RWPE2 (cell line): Measurements from ENCODE around the gene CLK1.
"Not testable (repeated sequence)": the region's sequence is repeated elsewhere in the genome, so short reads cannot be mapped to it uniquely, and the experiment has no call there.

Experiments used
- ATAC-seq: fragments of 200-7000 bp; cut with Tn5 transposase; 3 replicates; pipeline ENCODE4 v1.9.1; 2021; ENCODE audit warnings: low read depth
- DNase-seq: peaks from one replicate; pipeline ENCODE4 v3.0.0-alpha.2; 2020; ENCODE audit warnings: low spot score
- H3K27ac ChIP-seq: fragments of 450-650 bp; 2 replicates; pipeline ENCODE4 v1.5.1; 2017; ENCODE audit warnings: mild to moderate bottlenecking; ENCODE audit not compliant: poor library complexity, severe bottlenecking
- H3K27me3 ChIP-seq: fragments of 250-450 bp; sonication (Bioruptor Pico); 2 replicates; pipeline ENCODE4 v1.5.1; 2021; ENCODE audit warnings: mild to moderate bottlenecking, moderate library complexity; ENCODE audit not compliant: insufficient read depth, poor library complexity, severe bottlenecking
- H3K36me3 ChIP-seq: fragments of 250-450 bp; sonication (Bioruptor Pico); 2 replicates; pipeline ENCODE4 v1.5.1; 2020; ENCODE audit warnings: low read depth, mild to moderate bottlenecking, moderate library complexity
- H3K4me1 ChIP-seq: fragments of 250-450 bp; sonication (Bioruptor Pico); 2 replicates; pipeline ENCODE4 v1.5.1; 2021; ENCODE audit warnings: mild to moderate bottlenecking, moderate library complexity; ENCODE audit not compliant: insufficient read depth, poor library complexity, severe bottlenecking
- H3K4me3 ChIP-seq: fragments of 250-450 bp; sonication (Bioruptor Pico); 2 replicates; pipeline ENCODE4 v1.5.1; 2021; ENCODE audit warnings: mild to moderate bottlenecking, moderate library complexity; ENCODE audit not compliant: severe bottlenecking
- H3K9me3 ChIP-seq: fragments of 250-450 bp; sonication (Bioruptor Pico); 2 replicates; pipeline ENCODE4 v1.5.1; 2021; ENCODE audit warnings: mild to moderate bottlenecking, moderate library complexity; ENCODE audit not compliant: severe bottlenecking
- TF ChIP-seq, protein P1 (sequence below): fragments of 450-650 bp; IDR thresholded peaks from one replicate; pipeline ENCODE4 v1.5.1; 2017; ENCODE audit warnings: mild to moderate bottlenecking, moderate library complexity; ENCODE audit not compliant: poor library complexity, severe bottlenecking

CLK1 gene

DNA sequence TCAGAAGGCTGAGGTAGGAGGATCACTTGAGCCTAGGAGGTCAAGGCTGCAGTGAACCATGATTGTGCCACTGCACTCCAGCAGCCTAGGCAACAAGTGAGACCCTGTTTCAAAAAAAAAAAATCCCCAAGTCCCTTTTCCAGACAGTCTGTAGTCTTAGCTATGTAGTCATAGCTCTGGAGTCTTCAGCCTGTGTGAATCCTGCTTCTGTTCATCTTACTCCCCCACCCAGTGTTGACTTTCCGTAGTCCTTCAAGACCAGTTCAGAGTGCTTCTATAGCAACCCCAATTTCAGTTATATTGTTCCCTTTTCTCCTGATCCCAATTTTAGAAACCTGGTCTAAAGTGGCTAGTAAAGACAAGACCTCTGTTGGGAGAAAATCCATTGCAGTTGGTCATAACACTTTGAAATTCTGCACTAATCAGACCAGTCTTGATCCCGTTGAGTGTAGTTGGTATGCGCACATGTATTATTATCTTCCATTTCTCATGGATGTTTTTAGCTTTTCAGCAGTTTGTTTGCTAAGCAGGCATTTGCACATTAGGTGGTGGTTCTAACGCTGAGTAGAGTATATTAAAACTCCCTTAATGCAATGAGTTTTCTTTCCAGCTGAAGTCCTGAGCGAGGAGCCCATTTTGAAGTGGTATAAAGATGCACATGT, 43.8 kb downstream of the CLK1 start:
- Histone ChIP-seq H3K4me3 (no peak overlapping the region), H3K4me1 (no peaks in the 10 kb centered on the region), H3K27me3 (no peaks in the 10 kb centered on the region), H3K9me3 (no peaks in the 10 kb centered on the region), H3K36me3 (peaks cover 78% of the 10 kb centered on the region), H3K27ac (no peak overlapping the region)
- ATAC-seq (no peak), DNase-seq (no peak)
- TF ChIP-seq, protein P1, sequence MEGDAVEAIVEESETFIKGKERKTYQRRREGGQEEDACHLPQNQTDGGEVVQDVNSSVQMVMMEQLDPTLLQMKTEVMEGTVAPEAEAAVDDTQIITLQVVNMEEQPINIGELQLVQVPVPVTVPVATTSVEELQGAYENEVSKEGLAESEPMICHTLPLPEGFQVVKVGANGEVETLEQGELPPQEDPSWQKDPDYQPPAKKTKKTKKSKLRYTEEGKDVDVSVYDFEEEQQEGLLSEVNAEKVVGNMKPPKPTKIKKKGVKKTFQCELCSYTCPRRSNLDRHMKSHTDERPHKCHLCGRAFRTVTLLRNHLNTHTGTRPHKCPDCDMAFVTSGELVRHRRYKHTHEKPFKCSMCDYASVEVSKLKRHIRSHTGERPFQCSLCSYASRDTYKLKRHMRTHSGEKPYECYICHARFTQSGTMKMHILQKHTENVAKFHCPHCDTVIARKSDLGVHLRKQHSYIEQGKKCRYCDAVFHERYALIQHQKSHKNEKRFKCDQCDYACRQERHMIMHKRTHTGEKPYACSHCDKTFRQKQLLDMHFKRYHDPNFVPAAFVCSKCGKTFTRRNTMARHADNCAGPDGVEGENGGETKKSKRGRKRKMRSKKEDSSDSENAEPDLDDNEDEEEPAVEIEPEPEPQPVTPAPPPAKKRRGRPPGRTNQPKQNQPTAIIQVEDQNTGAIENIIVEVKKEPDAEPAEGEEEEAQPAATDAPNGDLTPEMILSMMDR = no peak

DNA sequence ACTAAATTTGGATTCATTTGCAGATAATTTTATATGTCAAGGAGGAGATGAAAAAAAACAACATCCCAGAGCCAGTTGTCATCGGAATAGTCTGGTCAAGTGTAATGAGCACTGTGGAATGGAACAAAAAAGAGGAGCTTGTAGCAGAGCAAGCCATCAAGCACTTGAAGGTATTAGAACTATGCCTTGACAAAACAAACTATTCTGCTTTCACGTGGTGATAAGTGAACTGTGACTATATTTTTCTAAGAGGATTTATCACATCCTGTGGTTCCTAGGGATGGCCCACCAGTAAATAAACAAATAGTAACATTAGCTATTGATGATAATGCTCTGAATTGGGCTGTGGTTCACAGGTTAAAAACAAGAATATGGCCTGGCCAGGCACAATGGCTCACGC, 45.7 kb downstream of the CLK1 start:
- H3K4me3 ChIP-seq, ATAC-seq, H3K27ac ChIP-seq, H3K9me3 ChIP-seq, H3K4me1 ChIP-seq, DNase-seq, H3K27me3 ChIP-seq: not testable (repeated sequence)
- H3K36me3 ChIP-seq = peaks cover 86% of the 10 kb centered on the region

DNA sequence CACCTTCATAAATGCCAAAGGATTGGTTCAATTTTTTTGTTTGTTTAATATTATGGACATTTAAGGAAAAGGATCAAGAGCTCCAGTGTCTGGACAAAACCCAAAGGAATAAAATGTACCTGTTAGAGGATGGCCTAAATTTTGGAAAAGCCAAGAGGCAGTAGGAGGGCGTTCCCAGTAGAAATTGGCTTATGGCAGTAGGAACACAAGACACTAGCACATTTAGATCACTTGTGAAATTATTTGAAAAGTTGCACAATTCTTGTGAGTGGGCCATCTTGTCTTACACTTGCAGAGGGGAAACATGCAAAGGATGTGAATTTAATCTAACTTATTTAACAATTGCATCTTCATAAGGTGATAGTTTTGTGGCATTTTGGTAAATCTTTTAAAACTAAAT, 49.5 kb downstream of the CLK1 start:
- Histone ChIP-seq H3K27me3 (no peaks in the 10 kb centered on the region), H3K9me3 (no peaks in the 10 kb centered on the region), H3K4me1 (peaks cover 17% of the 10 kb centered on the region), H3K4me3 (no peak overlapping the region), H3K36me3 (peaks cover 74% of the 10 kb centered on the region), H3K27ac (peak overlapping the region; percentile 89)
- ATAC-seq (no peak), DNase-seq (no peak)
- TF ChIP-seq, protein P1 = no peak

DNA sequence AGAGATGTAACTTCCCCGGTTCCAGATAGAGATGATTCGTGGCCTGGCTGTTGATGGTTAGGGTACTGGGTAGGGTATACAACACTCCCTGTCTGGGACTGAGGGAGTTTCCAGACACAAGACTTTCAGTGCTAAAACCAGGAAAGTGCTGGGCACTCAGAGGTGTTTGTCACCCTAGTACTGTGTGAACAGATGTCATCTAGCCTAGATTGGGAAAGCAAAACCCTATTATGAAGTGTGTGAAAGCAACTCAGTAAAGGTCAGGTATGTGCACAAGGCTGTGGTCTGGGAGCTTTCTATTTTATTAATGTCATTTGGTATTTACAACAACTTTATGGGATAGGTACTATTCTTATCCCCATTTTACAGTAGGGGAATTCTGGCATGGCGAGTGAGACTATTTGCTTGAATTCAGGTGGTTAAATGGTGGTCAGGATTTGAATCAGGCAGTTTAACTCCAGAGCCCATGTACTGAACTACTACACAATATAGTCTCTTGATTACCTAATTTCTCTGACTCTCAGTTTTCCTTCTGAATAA, 50.1 kb downstream of the CLK1 start:
- Histone ChIP-seq H3K4me3 (peak overlapping the region; percentile 2), H3K9me3 (no peaks in the 10 kb centered on the region), H3K27me3 (no peaks in the 10 kb centered on the region), H3K27ac (peak overlapping the region; percentile 89), H3K4me1 (peaks cover 18% of the 10 kb centered on the region), H3K36me3 (peaks cover 69% of the 10 kb centered on the region)
- ATAC-seq (no peak), DNase-seq (no peak)
- TF ChIP-seq, protein P1 = no peak

DNA sequence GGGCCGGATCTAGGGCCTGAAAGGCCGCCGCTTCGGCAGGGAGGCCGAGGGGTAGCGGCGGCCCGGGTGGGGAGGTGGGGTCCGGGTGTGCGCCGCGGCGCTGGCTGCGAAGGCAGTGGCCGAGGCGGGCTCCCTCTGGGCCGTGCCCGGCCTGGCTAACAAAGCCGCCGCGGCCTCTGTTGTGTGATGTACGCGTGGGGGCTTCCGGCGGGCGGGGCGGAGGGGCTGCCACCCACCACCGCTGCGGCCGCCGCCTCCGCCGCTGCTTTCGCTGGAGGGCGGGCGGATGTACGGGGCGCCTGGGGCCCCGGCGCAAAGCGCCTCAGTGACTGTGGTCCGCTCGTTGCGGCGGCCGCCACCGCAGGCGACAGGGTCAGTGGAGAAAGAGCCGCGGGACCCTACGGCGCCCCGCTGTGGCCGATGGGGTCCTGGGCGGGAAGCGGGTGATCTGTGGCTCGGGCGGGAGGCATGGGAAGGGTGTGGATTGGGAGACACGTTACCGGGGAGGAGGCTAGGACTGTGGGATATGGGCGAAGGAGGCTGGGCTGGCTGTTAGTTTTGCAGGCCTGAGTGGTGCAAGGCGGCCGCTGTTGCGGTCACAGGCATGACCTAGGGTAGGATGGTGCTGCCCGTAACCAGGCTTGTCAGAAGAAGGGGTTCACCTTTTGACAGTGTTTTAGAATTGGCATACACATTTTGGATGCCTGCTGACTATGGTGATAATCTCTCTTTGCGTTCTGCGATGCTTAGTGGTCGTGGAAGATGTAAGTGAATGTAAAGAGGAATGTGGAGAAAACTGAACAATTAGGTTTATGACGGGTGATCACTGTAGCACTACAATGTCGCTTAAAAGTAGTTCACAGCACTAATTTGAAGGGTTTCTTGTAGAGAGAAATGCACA, 52.1 kb downstream of the CLK1 start:
- peaks cover 49% of the 10 kb centered on the region for H3K36me3 ChIP-seq
- DNase-seq (peak; percentile 67), ATAC-seq (peak; percentile 44)

More for the DNA sequence above, 52.1 kb downstream of the CLK1 start:
- H3K4me1 ChIP-seq = peaks cover 18% of the 10 kb centered on the region
- peak overlapping the region; percentile 89 for H3K27ac ChIP-seq
- no peaks in the 10 kb centered on the region for H3K9me3 ChIP-seq
- no peaks in the 10 kb centered on the region for H3K27me3 ChIP-seq
- peak overlapping the region; percentile 87 for H3K4me3 ChIP-seq
- TF ChIP-seq, protein P1 = peak; percentile 72
